GM19324 (cell line): ENCODE results near the gene FAM20C.
"Not testable (repeated sequence)": the region's sequence is repeated elsewhere in the genome, so short reads cannot be mapped to it uniquely, and the experiment has no call there.

ENCODE experiments used
- ATAC-seq: cut with Tn5 transposase; IDR thresholded peaks from one replicate; pipeline ENCODE4 v1.9.1; 2021; ENCODE audit warnings: mild to moderate bottlenecking, moderate library complexity; ENCODE audit not compliant: unreplicated experiment, low FRiP score

FAM20C gene

DNA sequence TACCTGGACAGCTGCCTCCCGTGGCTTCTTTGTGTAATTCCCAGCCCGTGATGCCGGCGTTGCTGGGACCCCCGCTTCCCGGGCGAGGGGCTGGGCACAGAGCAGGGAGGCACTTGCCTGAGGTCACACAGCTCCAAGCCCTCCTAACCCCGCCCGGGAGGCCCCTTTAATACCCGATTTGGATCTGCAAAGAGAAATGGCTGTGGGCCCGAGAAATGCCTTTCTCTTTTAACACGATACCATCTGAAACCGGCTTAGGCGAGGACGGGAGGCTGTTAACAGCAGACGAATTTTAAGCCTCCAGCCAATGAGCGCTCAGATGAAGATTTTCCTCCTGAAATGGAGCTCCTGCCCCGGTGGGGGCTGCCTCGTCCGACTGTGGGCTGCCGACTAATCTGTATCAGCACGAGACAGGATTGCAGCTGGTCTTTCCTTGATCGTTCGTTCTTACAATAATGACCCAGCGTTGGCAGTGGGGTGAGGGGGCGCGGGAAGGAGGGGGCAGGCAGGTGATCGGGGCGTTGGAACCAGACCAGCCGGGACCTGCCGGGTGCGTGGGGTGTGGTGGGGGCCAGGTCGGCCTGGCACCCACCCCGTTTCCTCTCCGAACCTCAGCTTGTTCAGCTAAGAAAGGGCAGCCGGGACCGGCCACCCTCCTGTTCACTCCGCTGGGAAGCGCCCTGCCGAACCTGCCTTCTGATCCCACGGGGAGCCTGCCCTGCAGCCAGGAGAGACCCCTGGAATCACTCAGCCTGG is 61.4 kb downstream of the FAM20C start:
- no peak for ATAC-seq

DNA sequence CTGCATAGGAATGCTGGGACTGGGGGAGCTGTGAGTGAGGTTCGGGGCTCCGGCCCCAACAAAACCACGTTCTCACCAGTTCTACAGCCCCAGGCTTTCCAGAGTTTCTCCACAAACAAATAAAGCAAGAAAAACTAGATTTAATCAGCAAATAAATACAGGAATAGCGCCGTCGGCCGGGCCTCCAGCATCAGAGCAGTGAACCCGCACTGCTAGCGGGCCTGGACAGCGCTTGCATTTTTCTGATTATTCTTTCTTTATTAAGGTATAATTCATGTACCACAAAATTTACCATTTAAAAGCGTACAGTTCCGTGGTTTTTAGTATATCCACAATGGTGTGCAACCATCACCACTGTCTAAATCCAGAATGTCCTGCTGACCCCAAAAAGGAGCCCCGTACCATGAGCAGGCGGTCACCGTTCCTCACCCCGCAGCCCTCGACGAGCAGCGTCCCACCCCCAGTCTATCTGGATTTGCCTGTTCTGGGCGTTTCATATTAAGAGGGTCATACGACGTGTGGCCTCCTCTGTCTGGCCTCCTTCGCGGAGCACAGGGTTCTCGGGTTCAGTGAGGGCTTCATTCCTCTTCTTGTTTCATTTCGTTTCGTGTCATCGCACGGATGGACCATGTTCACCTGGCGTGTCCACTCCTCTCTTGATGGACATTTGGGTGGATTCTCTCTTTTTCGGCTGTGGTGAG is 62.1 kb downstream of the FAM20C start:
- no peak for ATAC-seq

DNA sequence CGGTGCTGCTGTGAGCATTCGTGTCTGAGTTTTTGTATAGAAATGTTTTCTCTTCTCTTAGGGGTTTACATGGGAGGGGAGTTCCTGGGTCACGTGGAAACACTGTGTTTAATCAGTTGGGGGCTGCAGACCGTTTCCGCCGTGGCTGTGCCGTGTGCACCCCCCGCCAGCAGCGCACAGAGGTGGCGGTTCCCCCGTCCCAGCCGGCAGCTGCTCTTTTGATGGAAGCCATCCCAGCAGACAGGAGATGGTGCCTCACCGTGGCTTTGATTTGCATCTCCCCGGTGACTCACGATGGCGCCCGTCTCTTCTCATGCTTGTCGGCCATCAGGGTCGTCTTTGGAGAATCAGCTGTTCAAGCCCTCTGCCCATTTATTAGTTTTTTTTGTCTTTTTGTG is 62.7 kb downstream of the FAM20C start:
- ATAC-seq = no peak

DNA sequence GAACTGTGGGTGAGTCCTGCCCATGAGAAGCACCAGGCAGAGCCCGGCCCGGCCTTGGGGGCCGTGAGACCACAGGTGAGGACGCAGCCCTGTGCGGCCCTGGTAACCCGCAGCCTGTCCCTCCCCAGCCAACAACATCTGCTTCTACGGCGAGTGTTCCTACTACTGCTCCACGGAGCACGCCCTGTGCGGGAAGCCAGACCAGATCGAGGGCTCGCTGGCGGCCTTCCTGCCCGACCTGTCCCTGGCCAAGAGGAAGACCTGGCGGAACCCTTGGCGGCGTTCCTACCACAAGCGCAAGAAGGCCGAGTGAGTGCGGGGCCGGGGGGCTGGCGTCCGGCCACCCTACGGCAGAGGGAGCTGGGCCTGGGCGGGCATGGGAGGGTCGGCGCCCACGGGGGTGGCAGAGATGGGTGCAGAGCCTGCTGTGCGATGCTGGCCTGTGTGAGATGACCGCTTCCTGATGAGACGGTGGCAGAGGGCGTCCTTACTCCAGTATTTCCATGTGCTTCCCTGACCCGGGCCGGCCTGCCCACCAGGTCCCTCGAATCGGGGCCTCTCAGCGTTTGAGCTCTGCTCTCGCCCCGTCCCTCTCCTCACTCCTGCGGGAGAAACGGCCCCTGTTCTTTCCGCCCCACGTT is 63.5 kb downstream of the FAM20C start:
- ATAC-seq = no peak

DNA sequence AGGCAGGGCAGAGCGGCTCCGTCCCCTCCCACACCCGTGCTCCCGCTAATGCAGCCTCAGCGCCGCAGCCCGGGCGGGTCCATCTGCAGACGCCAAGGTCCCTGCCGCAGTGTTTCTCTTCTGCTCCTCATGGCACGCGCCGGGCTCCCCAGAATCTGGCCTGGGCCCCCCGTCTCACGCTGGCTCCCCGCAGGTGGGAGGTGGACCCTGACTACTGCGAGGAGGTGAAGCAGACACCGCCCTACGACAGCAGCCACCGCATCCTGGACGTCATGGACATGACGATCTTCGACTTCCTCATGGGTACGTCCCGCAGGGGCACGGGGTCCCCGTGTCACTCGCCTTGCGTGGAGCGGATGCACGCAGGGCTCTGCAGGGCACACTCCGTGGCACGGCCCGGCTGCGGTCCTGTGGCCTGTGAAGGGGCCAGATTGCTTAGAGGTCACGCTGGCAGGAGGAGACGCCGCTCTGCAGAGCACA is 64.1 kb downstream of the FAM20C start:
- no peak for ATAC-seq

DNA sequence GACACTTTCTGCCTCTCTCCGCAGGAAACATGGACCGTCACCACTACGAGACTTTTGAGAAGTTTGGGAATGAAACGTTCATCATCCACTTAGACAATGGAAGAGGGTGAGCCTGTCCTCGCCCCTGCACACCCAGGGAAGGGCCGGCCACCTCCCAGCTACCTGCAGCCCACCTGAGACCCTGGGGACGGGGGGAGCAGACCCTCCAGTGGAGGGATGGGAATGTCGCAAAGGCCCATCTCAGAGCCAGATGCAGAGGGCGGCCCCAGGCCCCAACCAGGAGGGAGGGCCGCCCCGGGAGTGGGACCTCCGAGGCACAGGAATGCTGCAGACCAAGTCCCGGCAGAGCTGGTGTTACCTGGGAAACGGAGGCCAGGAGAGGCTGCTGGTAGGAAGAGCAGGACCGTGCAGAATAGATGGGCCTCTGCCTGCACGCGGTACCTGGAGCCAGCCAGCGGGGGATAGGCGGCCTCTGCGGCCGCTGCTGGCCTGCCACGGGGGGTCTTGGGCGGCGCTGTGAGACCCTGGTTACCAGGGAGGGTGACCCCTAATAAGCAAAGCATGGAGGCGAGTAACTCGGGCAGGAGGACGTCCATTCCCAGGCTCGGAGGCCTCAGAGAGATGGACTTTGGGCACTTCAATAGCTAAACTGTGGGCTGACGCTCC is 64.7 kb downstream of the FAM20C start:
- no peak for ATAC-seq

DNA sequence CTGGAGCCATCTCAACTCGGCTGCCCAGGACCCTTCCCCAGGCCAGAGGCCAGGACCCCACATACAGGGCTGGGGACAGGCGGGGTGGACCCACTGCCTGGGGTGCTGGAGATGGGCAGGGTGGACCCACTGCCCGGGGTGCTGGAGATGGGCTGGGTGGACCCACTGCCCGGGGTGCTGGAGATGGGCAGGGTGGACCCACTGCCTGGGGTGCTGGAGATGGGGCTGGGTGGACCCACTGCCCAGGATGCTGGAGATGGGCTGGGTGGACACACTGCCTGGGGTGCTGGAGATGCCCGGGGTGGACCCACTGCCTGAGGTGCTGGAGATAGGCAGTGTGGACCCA is 65.2 kb downstream of the FAM20C start:
- ATAC-seq = no peak

DNA sequence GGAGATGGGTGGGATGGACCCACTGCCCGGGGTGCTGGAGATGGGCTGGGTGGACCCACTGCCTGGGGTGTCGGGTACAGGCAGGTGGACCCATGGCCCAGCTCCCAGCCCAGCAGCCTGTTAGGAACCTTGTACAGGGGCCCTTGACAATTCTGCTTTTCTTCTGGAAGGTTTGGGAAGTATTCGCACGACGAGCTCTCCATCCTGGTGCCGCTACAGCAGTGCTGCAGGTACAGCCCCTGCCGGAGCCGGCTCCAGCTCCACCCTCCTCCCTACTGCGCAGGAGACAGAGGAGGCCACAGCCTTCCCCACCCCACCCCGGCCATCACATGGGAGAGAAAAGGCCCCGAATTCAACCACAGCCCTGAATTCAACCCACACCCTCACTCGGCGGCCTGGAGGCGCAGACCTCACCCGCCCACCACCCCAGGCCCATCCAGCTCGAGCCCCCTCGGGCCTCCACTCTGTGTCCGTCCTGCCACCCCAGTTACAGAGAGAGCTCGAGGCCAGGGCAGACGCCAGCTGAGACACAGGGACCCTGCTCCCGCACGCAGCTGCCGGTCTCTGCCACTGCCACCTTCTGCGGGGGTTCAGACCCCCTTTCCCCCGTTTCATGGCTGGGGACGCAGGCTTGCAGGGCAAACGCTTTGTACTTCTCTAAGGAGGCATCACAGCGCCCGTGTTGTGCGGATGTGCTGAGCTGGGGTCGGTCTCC is 66.3 kb downstream of the FAM20C start:
- ATAC-seq = no peak

DNA sequence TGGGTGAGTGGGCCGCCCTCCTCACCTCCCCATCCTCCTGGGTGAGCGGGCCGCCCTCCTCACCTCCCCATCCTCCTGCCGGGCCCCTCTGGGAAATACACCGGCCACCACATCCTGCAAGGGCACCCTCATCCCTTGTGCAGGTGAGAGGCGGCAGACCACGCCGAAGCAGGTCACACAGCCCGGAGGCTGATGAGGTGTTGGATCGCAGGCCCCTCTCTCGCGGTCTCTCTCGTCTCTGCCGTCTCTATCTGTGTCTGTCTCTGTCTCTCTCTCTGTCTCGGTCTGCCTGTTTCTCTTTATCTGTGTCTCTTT is 66.8 kb downstream of the FAM20C start:
- ATAC-seq = no peak

DNA sequence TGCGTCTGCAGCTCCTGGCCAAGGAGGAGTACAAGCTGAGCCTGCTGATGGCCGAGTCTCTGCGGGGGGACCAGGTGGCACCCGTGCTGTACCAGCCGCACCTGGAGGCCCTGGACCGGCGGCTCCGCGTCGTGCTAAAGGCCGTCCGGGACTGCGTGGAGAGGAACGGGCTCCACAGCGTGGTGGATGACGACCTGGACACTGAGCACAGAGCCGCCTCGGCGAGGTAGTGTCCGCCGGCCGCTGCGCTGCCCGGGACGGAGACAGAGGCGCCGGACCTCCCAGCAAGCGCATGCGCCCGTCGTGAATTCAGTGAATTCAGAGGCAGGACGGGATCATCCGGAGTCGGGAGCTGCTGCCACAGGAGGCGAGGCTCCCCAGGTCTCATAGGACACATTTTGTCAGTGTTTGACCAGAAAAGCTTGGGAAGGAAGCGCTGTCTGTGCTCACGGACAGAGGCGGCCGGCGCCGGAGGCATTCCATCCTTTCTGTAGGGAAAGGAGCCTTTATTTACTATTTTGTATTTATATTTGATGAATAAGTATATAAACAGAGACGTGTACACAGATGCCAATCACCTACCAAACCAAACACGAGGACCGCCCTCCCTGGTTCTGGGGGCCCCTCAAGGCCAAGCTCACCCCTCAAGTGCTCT is 67.5 kb downstream of the FAM20C start:
- no peak for ATAC-seq

DNA sequence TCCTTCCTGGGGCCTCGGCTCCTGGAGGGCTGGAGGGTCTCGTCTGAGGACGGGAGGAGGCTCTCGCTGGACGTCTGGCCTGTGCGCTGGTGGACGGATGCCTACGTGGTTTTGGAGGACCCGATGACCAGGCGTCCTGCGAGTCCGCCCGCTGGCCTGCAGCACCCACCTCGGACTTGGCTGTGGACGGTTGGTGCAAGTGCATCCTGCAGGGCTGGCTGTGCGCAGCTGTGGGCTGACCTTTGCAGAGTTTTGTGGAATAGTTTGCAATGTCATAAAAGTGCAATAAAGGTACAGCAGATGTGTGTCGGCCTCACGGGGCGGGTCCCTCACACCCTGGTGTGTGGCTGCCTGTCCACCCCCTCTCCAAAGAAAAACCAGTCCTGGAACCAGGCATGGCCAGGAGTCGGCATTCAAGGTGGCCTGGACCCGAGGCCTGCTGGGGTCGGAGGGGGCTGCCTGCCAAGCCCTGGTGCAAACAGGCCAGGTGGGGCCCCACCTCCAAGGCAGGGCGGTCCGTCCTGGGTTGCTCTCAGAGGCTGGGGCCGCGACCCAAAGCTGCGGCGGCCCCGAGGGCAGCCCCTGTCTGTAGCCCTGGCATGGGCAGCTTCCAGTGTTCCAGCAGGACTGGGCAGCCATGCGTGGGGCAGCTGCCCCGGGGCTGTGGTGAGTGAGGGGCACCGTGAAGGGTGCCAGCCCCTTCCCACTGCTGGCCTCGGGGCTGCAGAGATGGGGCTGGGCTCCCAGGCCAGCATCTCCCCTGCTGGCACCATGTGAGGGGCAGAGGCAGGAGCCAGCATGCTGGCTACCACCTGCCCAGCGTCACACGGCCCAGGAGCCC is 68.3 kb downstream of the FAM20C start:
- no peak for ATAC-seq

DNA sequence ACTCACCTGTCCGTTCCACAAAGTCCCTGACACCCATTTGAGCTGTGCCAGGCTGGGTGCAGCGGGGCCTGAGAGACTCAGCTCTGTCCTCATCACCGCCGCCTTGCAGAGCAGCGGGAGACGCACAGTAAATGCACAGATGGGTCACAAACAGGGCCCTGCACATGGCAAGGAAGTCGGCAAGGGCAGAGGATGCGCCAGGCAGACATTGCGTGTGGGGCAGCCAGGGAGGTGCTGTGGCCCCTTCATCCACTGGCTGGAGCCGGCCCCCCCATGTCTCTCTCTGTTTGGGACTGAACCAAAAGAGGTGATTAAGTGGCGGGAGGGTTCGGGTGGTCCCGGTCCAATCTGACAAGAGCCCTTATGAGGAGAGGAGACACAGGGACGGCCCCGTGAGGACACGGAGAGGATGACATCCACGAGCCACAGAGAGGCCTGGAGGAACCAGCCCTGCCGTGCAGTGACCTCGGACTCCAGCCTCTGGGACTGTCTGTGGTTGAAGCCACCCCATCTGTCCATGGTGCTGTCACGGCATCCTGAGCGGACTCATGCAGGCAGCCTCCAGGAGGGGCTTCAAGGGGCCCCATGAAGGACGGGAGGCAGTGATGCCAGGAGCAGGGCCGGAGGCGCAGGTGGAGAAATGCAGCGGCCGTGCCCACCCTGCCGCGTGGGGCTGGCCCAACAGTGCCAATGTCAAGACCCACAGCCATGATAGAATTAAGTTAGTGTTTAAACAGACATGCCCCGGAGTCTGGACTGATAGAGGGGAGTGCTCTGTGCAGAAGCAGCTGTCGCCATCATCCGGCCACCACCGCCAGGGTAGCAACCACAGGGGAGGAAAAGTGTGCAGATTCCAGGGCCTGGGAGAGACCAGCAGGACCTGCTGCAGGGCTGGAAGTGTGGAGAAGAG is 69.2 kb downstream of the FAM20C start:
- ATAC-seq = no peak

DNA sequence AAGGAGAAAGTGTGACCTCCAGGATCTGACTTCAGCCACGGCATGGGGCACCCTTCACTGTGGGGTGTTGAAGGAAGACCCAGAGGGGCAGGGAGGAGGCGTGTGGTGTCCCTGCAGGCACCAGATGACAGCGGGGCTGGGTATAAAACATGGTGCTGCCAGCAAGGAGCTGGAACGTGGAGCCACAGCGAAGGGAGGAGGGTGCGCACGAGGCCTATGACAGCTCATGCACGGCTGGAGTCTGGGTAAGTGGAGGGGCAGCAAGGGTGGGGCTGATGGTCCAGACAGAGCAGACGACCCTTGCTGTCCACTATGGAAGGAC is 69.8 kb downstream of the FAM20C start:
- no peak for ATAC-seq

DNA sequence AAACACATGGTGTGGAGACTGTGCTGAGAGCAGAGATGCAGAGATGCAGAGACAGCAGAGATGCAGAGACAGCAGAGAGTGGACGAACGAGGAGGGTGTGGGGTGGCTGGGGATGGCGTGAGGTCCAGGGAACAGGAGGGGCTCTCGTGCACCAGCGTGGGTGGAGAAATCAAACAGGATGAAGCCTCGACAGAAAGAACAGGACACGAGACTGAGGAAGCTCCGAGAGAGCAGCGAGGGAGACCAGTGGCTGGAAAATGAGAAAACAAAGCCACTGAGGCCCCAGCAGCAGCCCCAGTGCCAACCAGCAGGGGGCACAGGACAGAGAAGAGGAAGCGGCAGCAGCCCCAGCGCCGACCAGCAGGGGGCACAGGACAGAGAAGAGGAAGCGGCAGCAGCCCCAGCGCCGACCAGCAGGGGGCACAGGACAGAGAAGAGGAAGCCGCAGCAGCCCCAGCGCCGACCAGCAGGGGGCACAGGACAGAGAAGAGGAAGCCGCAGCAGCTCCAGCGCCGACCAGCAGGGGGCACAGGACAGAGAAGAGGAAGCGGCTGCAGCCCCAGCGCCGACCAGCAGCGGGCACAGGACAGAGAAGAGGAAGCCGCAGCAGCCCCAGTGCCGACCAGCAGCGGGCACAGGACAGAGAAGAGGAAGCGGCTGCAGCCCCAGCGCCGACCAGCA is 70.4 kb downstream of the FAM20C start:
- not testable (repeated sequence) for ATAC-seq

DNA sequence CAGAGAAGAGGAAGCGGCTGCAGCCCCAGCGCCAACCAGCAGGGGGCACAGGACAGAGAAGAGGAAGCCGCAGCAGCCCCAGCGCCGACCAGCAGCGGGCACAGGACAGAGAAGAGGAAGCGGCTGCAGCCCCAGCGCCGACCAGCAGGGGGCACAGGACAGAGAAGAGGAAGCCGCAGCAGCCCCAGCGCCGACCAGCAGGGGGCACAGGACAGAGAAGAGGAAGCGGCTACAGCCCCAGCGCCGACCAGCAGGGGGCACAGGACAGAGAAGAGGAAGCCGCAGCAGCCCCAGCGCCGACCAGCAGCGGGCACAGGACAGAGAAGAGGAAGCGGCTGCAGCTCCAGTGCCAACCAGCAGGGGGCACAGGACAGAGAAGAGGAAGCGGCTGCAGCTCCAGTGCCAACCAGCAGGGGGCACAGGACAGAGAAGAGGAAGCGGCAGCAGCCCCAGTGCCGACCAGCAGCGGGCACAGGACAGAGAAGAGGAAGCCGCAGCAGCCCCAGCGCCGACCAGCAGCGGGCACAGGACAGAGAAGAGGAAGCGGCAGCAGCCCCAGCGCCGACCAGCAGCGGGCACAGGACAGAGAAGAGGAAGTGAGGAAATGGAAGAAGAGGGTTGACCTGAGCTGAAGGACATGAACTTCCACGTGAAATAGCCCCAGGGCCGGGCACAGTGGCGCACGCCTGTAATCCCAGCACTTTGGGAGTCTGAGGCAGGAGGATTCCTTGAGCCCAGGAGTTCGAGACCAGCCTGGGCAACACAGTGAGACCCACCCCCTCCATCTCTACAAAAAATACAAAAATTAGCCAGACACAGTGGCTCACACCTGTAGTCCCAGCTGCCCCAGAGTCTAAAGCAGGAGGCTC is 71.3 kb downstream of the FAM20C start:
- ATAC-seq = not testable (repeated sequence)

DNA sequence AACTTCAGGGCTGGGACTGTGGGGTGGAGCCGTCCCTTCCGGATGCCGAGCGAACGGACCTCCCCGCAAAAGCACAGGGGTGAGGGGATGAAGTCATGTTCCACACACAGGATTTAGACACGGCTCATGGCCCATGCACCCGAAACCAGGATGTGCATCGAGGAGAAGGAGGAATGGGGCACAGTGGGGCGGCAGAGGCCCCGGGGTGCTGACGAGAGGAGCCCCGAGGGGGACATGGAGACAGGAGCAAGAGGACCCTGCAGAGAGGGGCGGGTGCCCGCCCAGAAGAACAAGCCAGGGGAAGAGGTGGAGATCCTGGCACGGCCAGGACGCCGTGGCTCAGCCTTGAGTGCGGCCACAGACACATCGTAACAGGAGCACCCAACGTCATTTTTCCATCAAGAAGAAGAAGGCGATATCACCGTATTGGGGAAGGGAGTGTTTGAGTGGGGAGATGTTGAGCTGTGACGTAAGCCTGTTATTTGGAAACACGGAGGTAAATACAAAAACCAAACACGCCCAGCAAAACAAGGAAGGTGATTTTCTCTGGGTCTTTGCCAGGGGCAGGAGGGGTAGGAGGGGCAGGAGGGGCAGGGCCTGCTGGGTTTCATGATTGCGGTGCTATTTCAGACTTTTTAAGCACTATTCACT is 72.3 kb downstream of the FAM20C start:
- ATAC-seq = no peak
